GM19463 (cell line): ENCODE data around the gene MXD4.
"Not testable (repeated sequence)": the region's sequence is repeated elsewhere in the genome, so short reads cannot be mapped to it uniquely, and the experiment has no call there.

Source experiments
- ATAC-seq: cut with Tn5 transposase; IDR thresholded peaks from one replicate; pipeline ENCODE4 v1.9.1; 2021; ENCODE audit warnings: mild to moderate bottlenecking, moderate library complexity; ENCODE audit not compliant: unreplicated experiment

The MXD4 gene

GRCh38 chr4:2241003-2241402, 20.9 kb downstream of the MXD4 start:
- ATAC-seq = no peak

GRCh38 chr4:2236944-2237666, 24.8 kb downstream of the MXD4 start:
- no peak for ATAC-seq

- ATAC-seq = no peak
Observed at GRCh38 chr4:2231082-2231481, 30.8 kb downstream of the MXD4 start.

GRCh38 chr4:2226261-2226660, 35.6 kb downstream of the MXD4 start:
- no peak for ATAC-seq

GRCh38 chr4:2222838-2223237, 39.1 kb downstream of the MXD4 start:
- no peak for ATAC-seq

GRCh38 chr4:2221378-2221777, 40.5 kb downstream of the MXD4 start:
- not testable (repeated sequence) for ATAC-seq

- ATAC-seq = no peak
Observed at GRCh38 chr4:2220016-2220630, 41.8 kb downstream of the MXD4 start.

- no peak for ATAC-seq
Observed at GRCh38 chr4:2219233-2219760, 42.6 kb downstream of the MXD4 start.

- ATAC-seq = no peak
Observed at GRCh38 chr4:2218436-2218835, 43.5 kb downstream of the MXD4 start.

- ATAC-seq = no peak
Observed at GRCh38 chr4:2217726-2218125, 44.2 kb downstream of the MXD4 start.

- ATAC-seq = no peak
Observed at GRCh38 chr4:2212831-2213230, 49.1 kb downstream of the MXD4 start.

- ATAC-seq = not testable (repeated sequence)
Observed at GRCh38 chr4:2202789-2203188, 59.1 kb downstream of the MXD4 start.
